Stomach (tissue), 9 donors: ENCODE data around the gene SNX22. TPM values are rescaled to one million over a fixed set of nuclear protein-coding genes. Genes with fewer than 3 reads are reported as not detected.

ENCODE experiments used
- DNase-seq, 2 donors: peaks; one replicate each; pipeline versions ENCODE4 v3.0.0 to v3.0.0-alpha.2; 2013 to 2019
- H3K27ac ChIP-seq, 5 donors: fragments of 200-600 bp in 4 of 5; sonication (generic) in 4 of 5; one replicate each; pipeline ENCODE4 v1.5.1; 2013 to 2019; ENCODE audit warnings: mild to moderate bottlenecking in 1 of 5, moderate library complexity in 1 of 5
- H3K27me3 ChIP-seq, 3 donors: fragments of 200-600 bp; sonication (generic); one replicate each; pipeline ENCODE4 v1.5.1; 2017 to 2019; ENCODE audit warnings: mixed run types in 1 of 3
- H3K36me3 ChIP-seq, 4 donors: fragments of 200-600 bp; sonication (generic); 1 replicate in 3 of 4; 2 replicates in 1 of 4; pipeline ENCODE4 v1.5.1; 2016 to 2019
- H3K4me1 ChIP-seq, 4 donors: fragments of 200-600 bp; sonication (generic); one replicate each; pipeline ENCODE4 v1.5.1; 2016 to 2019
- H3K4me3 ChIP-seq, 4 donors: fragments of 200-600 bp; sonication (generic) in 3 of 4; one replicate each; pipeline ENCODE4 v1.5.1; 2016 to 2019; ENCODE audit warnings: mild to moderate bottlenecking in 1 of 4
- H3K9me3 ChIP-seq, 4 donors: fragments of 200-600 bp; sonication (generic); one replicate each; pipeline ENCODE4 v1.5.1; 2016 to 2019
- EP300 ChIP-seq: sonication (generic); formaldehyde crosslinking; IDR thresholded peaks from one replicate; pipeline ENCODE4 v1.6.1; 2017; ENCODE audit warnings: antibody characterized with exemption
- POLR2A ChIP-seq, 4 donors: fragments of 450-650 bp; IDR thresholded peaks; one replicate each; pipeline ENCODE4 v1.6.1; 2016; ENCODE audit warnings: antibody characterized with exemption in 4 of 4, control low read depth in 2 of 4, mild to moderate bottlenecking in 1 of 4, moderate library complexity in 1 of 4
- POLR2AphosphoS5 ChIP-seq, 3 donors: sonication (generic); formaldehyde crosslinking; IDR thresholded peaks; one replicate each; pipeline ENCODE4 v1.6.1; 2016; ENCODE audit warnings: antibody characterized with exemption in 3 of 3
- WGBS, 5 donors: extraction: QIAGEN DNeasy Blood & Tissue Kit in 3 of 5; methylation state at CpG; one replicate each; pipeline versions ENCODE4 v1.1.5 to v1.1.7; 2013 to 2018; 5-methylcytosine and 5-hydroxymethylcytosine counted together
- intact Hi-C: fragments of 100-400 bp; cut with DNase I; formaldehyde crosslinking; loops from one replicate; pipeline ENCODE4 v1.15.1; 2023; ENCODE audit warnings: low total_unique reads
- polyA plus RNA-seq, 3 donors: library from polyadenylated mRNA; stranded (reverse); fragments of 200-250 nt; gene quantifications; one replicate each; pipeline ENCODE4 v1.2.3, GENCODE V29; 2013
- total RNA-seq, 5 donors: library from RNA; depleted of rRNA; stranded (reverse); fragments of >200 nt; gene quantifications; one replicate each; pipeline versions ENCODE4 v1.1.0 to v1.2.3, GENCODE V29; 2014 to 2016
- TF ChIP-seq, protein P1 (sequence below), 7 experiments: fragments of 450-650 bp in 4 of 7; fragments of 200-600 bp in 3 of 7; sonication (generic) in 3 of 7; IDR thresholded peaks; one replicate each; pipeline ENCODE4 v1.5.1; 2016 to 2019; ENCODE audit warnings: antibody characterized with exemption in 7 of 7, control low read depth in 2 of 7, mild to moderate bottlenecking in 1 of 7
- donor health status: healthy with polysubstance abuse.
- donor health status: Bipolar disorder and iron deficiency.
- donor health status: healthy.

The SNX22 gene
- total and polyA plus RNA-seq, 8 donors: 0.92 to 41.1 (median 3.8) TPM; not detected in 2

DNA sequence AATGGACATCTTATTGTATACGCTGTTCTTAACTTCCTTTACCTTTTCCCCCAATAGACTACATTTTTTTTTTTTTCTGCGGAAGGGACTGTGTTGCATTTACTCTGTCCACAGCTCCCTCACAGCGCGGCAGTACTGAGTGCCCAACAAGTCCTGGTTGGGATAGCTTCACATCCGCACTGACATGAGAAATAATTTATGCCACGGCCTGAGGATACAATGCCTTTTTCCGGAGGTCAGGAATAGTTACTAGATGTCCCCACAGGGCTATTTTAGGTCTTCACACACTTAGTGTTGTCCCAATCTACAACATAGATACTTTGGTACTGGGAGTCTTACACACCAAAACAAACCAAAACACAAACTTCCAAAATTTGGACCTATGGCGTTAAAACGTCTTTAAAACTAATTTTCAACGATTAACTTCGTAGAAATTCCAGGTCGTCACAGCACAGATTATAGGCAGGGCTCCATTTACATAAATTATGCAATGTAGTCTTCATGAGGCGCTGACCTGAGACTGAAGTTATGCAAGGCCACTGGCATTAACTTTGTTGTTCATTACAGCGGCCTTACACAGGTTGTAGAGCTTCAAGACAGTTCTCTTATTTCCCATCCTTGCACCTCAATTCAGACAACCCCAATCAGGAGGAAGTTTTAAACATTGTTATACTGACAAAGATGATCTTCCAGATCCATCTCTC, 12.3 kb downstream of the SNX22 start:
- Histone ChIP-seq H3K4me1 (peaks cover 35 to 48% (median 41%) of the 10 kb centered on the region in 4 donors), H3K9me3 (no peaks in the 10 kb centered on the region), H3K27ac (peak overlapping the region; percentile 61 to 91 (median 88)), H3K36me3 (peaks cover 26 to 30% (median 27%) of the 10 kb centered on the region in 4 donors), H3K27me3 (no peaks in the 10 kb centered on the region), H3K4me3 (peak overlapping the region; percentile 67 to 87 (median 76))
- TF ChIP-seq, protein P1, sequence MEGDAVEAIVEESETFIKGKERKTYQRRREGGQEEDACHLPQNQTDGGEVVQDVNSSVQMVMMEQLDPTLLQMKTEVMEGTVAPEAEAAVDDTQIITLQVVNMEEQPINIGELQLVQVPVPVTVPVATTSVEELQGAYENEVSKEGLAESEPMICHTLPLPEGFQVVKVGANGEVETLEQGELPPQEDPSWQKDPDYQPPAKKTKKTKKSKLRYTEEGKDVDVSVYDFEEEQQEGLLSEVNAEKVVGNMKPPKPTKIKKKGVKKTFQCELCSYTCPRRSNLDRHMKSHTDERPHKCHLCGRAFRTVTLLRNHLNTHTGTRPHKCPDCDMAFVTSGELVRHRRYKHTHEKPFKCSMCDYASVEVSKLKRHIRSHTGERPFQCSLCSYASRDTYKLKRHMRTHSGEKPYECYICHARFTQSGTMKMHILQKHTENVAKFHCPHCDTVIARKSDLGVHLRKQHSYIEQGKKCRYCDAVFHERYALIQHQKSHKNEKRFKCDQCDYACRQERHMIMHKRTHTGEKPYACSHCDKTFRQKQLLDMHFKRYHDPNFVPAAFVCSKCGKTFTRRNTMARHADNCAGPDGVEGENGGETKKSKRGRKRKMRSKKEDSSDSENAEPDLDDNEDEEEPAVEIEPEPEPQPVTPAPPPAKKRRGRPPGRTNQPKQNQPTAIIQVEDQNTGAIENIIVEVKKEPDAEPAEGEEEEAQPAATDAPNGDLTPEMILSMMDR (IDR thresholded peaks at IDR 0.05): no peak
- no peak for TF ChIP-seq EP300
- 38 to 50% (median 45%) methylated on average over 14 of the region's 14 CpGs for WGBS, 5 donors
- peak; percentile 43 to 78 for DNase-seq
- intact Hi-C loops: no loop called here

DNA sequence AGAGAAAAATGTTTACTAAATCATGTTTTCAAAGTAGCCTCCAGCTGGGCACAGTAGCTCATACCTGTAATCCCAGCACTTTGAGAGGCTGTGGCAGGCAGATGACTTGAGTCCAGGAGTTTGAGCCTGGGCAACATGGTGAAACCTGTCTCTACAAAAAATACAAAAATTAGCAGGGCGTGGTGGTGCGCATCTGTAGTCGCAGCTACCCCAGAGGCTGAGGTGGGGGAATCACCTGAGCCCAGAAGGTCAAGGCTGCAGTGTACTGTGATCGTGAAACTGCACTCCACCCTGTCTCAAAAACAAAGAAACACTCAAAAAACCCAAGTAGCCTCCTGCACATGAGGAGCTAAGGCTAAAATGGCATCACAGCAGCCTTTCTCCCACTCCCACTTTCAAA, 12.9 kb downstream of the SNX22 start:
- no peaks in the 10 kb centered on the region for H3K27me3 ChIP-seq
- intact Hi-C loops: no loop called here
- H3K9me3 ChIP-seq: no peaks in the 10 kb centered on the region
- TF ChIP-seq POLR2A (IDR thresholded peaks at IDR 0.05): no peak
- TF ChIP-seq POLR2AphosphoS5 (IDR thresholded peaks at IDR 0.05): no peak
- TF ChIP-seq, protein P1 (IDR thresholded peaks at IDR 0.05): no peak
- TF ChIP-seq EP300: no peak
- WGBS, 5 donors: 85 to 96% (median 89%) methylated on average over 4 of the region's 4 CpGs
- H3K27ac ChIP-seq: peak overlapping the region in 2 of 5 donors; percentile 90 to 91
- peaks cover 31 to 42% (median 35%) of the 10 kb centered on the region in 4 donors for H3K4me1 ChIP-seq
- H3K4me3 ChIP-seq: no peak overlapping the region
- no peak for DNase-seq
- H3K36me3 ChIP-seq: peaks cover 20 to 23% (median 21%) of the 10 kb centered on the region in 4 donors

DNA sequence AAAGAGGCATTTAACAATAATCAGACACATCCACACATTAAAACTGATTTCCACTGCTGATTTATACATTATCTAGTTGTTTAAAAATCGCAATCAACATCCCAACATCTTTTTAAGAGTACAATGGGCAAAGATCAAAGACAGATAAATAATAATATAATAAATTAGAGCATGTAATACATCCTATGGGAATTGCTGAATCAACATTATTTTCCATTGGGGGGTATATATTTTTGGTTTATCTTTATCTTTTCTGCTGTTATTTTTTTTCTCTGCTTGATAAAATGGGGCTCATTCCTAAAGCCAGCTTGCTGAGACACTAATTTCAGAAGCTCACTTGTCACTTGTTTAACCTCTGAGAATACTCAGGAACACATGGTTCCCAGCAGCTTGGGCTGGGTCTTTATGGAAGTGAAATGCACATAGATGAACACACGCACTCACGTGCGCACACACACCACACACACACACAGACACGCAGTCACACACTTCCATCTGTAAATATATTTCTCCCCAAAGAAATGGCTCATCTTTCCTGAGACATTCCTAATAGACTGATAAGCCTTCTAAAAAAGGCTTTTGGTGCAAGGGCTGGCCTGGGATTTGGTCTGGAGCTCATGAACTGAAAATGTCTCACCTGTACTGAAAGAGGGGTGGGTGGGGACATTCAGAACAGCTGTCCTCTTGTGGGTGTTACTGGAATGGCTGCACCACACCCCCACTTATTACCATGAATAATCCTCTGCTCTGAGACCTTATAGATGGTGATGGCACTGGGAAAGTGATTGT, 14.8 kb downstream of the SNX22 start:
- Histone ChIP-seq H3K36me3 (peaks cover 3 to 20% (median 16%) of the 10 kb centered on the region in 4 donors), H3K27ac (no peak overlapping the region), H3K9me3 (no peaks in the 10 kb centered on the region), H3K4me1 (peaks cover 15 to 23% (median 17%) of the 10 kb centered on the region in 4 donors), H3K27me3 (no peaks in the 10 kb centered on the region), H3K4me3 (no peak overlapping the region)
- WGBS, 5 donors: 92 to 94% (median 93%) methylated on average over 5 of the region's 5 CpGs
- no peak for DNase-seq
- TF ChIP-seq POLR2A (IDR thresholded peaks at IDR 0.05) (no peak), POLR2AphosphoS5 (IDR thresholded peaks at IDR 0.05) (no peak), EP300 (no peak)
- TF ChIP-seq, protein P1 (IDR thresholded peaks at IDR 0.05): no peak
- intact Hi-C loops: no loop called here

DNA sequence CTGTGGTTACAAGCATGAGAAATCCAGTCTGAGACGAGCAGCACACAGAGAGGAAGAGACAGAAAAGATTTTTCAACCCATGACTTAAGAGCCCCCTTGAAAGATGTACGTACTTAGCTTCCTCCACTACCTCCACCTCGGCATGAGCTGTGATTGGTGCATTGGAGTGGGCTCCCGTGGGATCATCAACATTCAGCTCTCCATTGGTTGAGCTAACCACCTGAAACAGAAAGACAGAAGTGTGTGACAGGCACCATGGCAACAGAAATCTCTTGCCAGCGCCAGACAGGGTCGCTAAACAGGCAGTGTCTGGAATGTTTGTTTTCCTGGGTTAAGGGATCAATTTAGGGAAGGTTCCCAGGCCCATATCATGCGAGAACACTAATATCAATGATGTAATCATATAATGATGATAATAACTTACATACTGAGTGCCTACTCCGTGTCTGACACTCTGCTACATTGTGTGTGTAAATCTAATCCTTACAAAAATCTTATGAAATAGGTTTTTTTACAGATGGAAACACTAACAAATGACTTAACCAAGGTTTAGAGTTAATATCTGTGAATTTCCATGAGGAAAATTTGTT, 28.8 kb downstream of the SNX22 start:
- 60 to 70% (median 68%) methylated on average over 8 of the region's 8 CpGs for WGBS, 5 donors
- peaks cover 0 to 68% (median 61%) of the 10 kb centered on the region in 4 donors for H3K36me3 ChIP-seq
- H3K4me1 ChIP-seq: no peaks in the 10 kb centered on the region
- no peaks in the 10 kb centered on the region for H3K9me3 ChIP-seq
- no peak overlapping the region for H3K4me3 ChIP-seq
- TF ChIP-seq, protein P1 (IDR thresholded peaks at IDR 0.05): no peak
- TF ChIP-seq POLR2AphosphoS5 (IDR thresholded peaks at IDR 0.05) (no peak), POLR2A (IDR thresholded peaks at IDR 0.05) (no peak), EP300 (no peak)
- intact Hi-C loops: no loop called here
- DNase-seq: peak in 1 of 2 donors; percentile 60
- H3K27me3 ChIP-seq: no peaks in the 10 kb centered on the region
- no peak overlapping the region for H3K27ac ChIP-seq
